ENCODE data around the gene FSIP1.

FSIP1 gene

DNA sequence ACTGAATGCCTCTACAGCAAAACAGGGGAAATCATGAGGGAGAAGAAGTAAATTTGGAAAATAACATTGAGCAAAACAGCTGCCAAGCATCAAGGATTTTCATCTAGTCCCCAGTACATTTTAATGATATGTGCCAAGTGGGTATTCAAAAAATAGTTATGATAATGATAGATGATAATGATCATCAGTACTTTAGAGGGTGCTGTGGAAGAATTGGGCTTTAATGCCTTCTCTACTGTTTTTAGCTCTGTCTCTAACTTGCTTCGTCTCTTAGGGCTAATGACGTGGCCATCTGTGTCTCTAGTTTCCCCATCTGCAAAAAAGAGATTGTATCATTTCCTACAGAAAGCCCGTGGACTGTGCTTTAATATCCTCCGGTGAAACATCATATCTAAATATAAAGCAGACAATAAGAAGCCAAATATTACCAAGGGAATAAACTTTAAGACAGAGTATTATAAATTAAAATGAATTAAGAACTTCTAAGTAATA is 10.2 kb upstream of the FSIP1 start:
- no peak for DNase-seq (ENCODE audit: low read depth in 3 of 3, low spot score in 1 of 3)

DNA sequence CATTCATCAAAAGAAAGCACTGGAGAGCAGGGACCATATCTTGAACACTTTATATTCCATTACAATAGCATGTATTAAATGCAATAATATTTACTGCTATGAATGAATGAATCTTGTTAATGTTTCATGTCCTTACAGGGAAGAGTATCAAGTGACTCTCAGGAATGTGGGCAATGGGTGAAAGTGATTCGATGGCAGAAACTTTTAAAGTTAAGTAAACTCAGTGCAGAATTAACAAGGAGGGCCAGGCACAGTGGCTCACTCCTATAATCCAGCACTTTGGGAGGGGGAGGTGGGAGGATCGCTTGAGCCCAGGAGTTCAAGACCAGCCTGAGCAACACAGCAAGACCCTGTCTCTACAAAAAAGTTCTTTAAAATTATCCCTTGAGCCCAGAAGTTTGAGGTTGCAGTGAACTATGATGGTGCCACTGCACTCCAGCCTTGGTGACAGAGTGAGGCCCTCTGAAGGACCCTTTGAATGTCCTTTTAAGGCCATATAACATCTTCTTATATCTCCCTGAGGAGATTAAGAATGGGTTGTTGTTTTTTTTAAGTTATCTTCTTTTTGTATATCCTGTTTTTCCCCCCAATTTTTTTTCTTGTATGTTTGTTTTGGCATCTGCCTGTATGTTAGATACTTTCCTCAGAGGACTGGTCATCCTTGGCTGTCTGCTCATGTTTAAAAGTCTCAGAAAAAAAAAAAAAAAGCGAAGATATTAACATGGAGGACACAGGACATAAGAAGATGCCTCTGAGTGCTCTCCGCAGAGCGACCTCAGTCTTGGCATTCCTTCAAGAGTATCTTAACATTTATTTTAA is 9.6 kb upstream of the FSIP1 start:
- DNase-seq (ENCODE audit: low read depth in 3 of 3, low spot score in 1 of 3) = no peak

DNA sequence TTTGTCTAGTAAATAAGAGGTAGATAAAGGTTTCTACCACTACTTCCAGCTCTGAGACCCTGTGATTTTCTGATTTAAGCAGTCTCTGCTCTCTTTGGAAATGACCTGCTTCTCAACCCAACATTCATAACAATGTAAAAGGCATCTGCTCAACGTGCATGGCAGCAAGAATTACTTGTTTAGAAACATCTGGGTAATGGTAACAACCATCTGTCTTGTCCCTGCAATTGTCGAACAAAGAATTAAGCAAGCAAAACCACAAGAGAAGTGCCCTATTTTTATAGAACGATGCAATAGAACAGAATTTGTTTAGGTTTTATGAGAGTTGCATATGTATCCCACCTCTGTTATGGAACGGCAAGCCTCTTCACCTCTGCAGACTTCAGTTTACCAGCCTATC is 7.1 kb upstream of the FSIP1 start:
- no peak for DNase-seq (ENCODE audit: low read depth in 3 of 3, low spot score in 1 of 3)

DNA sequence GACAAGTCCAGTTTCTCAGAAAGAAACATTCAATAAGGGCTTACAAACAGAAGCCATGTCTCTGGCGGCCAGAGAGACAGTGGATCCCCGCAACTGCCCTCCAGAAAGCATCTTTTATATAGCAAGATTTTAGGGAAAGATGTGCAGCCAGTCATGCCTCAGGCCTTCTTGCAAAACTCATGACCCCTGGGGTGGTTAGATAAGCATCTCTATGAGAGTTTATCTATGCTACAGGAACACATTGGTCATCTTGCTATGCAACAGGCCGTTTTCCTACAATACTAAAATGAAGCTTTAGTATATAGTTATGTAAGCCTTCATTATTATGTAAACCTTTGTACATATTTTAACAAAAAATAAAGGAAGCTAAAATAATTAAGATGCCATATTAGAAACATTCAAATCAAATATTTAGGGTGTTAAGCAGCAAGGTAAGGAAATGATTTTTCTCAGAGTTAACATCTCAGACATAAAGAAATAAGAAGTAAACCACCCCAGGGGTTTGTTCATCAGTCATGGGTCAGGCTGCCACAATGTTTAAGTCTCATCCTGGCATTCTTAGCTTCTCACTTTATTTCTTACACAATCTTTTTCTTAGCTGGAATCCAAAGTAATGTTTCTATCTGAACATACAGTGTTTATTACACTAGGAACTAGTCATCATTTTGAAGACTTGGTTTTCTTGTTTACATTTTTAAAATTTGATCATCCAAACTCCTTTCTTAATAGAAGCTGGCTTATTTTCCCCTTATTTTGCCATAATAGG is 6.3 kb upstream of the FSIP1 start:
- DNase-seq (ENCODE audit: low read depth in 3 of 3, low spot score in 1 of 3) = no peak

DNA sequence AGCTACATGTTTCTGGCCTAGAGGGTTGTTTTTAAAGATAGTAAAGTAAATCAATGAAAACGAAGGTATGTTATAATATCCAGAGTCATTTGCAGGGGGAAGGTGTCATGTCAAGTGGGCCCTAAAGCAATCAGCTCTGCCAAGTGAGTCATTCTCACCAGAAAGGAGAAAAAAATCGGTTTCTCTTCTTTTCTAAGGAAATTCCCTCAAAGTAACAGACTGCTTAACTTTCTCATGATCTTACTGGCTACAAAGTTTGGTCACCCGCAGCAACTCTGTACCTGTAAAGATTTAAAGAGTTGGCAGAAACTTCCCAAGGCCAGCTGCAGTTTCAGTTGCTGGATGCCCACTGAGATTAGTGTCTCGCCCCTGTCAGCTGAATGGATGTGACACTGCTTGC is 5.5 kb upstream of the FSIP1 start:
- DNase-seq (ENCODE audit: low read depth in 3 of 3, low spot score in 1 of 3) = no peak

DNA sequence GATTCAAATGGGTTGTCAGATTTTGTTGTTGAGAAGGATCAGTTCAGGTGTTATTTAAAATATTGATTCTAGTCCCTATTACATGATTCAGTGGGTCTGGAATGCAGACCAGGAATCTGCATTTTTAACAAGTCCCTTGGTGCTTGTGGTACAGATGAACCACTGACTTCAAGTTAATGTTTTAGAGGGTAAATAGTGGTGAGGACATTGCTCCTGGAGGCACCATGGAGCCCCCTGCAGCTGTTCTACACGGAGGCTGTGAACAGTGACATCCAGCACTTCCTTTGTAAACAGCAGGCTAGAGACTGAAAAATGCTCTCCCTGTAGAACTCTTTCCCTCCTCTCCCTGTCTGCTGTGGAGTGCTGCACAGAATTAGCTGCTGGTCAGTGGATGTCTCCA is 4.8 kb upstream of the FSIP1 start:
- DNase-seq (ENCODE audit: low read depth in 3 of 3, low spot score in 1 of 3) = no peak

DNA sequence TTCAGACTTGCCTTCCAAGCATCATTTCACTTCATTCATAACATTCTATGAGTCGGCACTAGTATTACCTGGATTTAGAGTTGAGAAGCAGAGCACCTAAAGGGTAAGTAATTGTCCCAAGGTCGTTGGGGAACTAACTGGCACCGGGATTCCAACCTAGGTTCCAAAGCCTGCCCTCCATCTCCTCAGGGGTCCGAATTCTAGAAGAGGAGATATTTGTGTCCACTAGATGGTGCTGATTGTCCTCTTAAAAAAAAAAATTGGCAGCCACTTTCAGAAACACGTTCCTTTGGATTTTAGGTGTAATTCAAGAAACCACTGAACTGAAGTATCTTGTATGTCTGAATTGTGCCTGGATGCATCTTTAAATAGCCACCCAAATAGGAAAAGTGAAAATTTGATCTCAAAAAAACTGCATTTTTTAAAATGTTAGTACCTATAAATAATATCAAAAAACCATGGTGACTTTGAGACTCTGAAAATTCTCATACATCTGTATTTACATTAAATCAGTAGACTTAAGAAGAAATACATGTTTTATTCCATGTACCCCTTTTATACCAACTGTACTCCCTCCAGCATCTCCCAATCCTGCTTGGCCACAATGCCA is 3.9 kb upstream of the FSIP1 start:
- no peak for DNase-seq (ENCODE audit: low read depth in 3 of 3, low spot score in 1 of 3)

DNA sequence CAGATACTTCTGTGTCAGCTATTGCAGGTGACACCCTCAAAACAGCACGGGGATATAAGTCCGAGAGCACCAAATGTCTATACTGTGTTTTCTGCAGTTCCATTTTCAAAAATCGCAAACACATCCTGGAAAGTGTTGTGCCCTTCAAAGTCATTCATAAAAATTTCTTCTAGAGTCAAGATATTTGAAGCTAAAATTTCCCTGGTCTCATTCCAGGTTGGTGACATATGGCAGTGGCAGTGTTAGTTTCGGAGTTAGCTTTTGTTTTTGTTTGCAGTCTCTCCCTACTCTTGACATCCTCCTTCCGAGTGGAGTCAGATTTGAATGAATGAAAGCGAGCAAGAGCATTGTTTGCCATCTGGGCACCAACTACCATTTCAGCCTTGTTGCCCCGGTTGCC is 3.2 kb upstream of the FSIP1 start:
- DNase-seq (ENCODE audit: low read depth in 3 of 3, low spot score in 1 of 3) = no peak

DNA sequence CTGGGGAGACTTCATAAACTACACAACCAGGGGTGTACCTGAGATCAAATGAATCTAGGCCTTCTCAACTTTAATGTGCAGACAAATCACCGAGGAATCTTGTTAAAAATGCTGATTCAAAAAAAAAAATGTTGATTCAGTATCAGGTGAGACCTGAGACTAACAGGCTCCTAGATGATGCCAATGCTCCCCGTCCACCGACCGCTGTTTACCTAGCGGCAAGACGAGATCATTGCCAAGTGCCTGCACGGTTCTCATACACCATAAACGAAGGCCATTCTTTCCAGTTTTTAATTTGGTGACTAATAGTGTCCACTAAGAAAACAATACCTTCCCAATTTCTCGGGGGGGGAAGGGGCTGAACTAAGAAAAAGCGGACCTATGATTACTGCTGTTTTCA is 2.5 kb upstream of the FSIP1 start:
- DNase-seq (ENCODE audit: low read depth in 3 of 3, low spot score in 1 of 3) = no peak

DNA sequence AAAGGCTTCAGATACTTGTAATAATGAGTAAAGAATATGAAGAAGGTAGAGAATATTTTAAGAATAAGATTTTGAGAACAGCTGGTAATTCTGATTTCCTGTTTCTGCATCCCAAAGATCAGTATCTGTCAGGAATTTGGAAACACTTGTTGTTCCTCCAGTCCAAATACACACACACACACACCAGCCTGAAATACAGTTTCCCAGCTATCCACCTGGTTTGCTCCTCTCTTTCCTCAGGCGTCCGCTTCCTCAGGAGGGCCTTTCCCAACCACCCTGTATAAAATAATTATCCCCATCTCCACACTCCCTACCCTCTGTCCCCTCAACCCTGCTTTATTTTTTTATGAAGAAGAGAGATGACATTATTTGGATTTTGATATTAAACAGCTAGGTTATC is 2.0 kb upstream of the FSIP1 start:
- DNase-seq (ENCODE audit: low read depth in 3 of 3, low spot score in 1 of 3) = no peak

DNA sequence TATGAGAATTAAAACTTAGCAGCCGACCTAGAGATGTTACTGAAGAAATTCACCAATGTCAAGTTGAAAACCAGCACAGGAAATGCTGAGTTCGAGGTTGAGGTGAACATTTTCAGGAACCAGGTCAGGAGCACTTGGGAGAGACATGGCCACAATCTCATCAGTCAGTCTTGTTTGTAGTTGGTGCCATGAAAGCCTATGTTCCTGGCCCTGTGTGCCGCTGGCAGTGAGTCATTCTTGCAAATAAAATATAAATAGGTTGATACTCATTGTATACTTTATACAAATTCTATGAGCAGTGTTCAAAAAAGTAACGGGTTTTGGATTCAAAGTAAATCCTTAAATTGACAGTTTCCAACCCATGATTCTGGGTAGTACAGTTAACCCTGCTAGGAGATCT is 1.5 kb upstream of the FSIP1 start:
- DNase-seq (ENCODE audit: low read depth in 3 of 3, low spot score in 1 of 3) = no peak

DNA sequence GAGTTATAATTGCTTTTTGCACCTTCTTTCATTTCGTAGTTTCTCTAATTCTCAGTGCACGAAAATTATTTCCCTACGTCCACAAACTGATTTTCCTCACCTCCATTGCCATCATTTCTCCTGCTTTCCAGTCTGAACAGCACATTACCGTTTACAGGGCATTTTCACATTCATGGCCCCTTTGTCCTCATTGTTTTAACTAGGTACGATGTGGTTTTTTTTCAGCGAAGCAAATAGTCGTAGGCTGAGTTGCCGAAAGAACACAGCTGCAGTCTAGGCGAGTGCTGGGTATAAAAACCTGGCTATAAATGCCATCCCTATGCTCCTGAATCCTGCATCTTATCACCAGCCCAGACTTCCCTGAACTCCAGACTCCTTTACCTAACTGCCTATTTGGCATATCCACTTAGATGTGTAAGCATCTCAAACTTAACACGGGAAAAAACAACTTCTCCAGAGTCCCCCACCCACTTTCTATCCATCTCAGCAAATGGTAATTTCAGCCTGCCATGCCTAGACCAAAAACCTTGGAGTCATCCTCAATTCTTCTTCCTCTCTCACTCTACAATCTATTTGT is 691 bp upstream of the FSIP1 start:
- no peak for DNase-seq (ENCODE audit: low read depth in 3 of 3, low spot score in 1 of 3)

DNA sequence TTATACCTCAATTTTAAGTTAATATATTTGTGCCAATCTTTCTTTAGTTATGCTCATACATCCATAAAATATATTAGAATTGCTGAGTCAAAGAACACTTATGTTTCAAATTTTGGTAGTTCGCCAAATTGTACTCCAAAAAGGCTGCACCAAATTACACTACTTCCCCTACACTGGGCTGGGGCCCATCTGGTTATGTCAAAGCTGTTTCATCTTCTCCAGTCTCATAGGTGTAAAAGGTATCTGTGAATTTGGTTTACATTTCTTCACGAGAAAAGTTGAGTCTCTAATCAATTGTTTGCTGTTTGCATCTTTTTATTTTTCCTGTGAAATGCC is 706 bp downstream of the FSIP1 start:
- no peak for DNase-seq (ENCODE audit: low read depth in 3 of 3, low spot score in 1 of 3)

DNA sequence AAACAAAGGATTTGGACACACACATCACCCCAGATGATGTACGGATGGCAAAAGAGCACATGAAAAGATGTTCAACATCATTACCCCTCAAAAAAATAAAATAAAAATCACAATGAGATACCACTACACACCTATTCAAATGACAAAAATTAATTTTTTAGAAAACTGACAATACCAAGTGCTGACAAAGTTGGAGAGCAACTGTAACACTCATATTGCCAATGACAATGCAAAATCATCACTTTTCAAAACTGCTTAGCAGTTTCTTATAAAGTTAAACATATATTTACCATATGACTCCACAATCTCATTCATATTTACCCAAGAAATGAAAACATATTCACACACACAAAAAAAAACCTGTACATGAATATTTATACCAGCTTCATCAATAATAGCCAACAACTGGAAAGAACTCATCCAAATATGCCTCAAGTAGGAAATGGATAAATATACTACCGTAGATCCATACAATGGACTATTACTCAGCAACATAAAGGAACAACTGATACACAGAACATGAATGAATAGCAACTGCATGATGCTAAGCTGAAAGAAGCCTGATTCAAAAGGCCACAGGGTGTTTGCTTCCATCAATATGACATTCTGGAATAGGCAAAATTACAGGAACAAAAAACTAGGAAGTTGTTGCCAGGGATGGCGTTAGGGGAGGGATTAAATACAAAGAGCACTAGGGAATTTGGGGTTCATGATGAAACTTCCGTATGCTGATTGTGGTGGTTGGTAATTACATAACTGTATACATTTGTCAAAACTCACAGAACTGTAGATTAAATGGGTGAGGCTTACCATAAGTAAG is 1.3 kb downstream of the FSIP1 start:
- no peak for DNase-seq (ENCODE audit: low read depth in 3 of 3, low spot score in 1 of 3)

DNA sequence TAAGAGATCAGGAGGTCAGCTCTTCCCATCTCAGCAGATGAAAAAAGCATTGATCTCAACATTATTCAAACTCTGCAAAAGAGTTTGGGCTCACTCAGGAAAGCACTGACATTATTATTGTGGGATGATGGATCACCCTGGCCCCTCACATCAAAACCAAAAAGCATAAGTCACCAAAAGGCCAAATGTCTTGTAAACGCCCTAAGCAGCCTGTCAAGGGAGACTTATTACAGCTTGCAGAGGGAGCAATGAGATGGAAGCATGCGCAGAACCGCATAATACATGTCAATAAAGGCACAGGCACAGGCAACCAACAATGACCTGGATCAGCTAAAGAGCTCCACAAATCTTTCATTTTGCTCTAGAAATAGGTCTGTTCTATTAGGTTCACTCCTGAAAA is 4.6 kb downstream of the FSIP1 start:
- no peak for DNase-seq (ENCODE audit: low read depth in 3 of 3, low spot score in 1 of 3)

DNA sequence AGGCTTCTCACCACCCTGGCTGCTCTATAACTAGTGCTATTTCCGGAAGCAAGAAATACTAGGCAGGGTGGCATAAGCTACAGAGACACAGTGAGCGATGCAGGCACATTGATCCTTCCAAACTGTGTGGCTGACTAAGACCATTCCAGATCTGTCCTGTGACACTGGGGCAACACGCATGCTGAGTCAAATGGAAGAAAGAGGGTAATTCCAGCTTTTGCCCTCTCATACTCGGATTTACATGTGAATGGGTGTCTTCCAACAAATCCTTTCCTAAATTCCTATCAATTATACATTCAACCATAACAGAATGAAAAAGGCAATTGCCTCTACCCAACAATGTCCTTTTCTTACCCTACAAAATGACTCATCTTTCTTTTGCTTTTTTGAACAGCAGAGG is 5.1 kb downstream of the FSIP1 start:
- no peak for DNase-seq (ENCODE audit: low read depth in 3 of 3, low spot score in 1 of 3)

DNA sequence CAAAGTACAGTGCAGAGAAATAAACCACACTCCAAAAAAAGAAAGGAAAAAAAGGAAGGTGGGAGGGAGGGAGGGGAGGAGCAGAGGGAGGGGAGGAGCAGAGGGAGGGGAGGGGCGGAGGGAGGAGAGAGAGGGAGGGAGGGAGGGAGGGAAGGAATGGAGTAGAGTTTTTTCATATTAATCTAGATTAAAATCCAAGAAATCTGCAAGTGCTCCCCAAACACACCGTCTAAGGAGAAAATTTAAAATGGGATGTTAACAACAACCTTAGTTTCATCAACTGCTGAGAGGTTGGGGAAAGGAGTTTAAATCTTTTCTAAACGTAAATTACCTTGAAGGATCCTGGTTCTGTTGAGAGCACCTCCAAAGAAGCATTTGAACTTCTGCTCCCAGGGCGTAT is 6.6 kb downstream of the FSIP1 start:
- DNase-seq (ENCODE audit: low read depth in 3 of 3, low spot score in 1 of 3) = no peak

DNA sequence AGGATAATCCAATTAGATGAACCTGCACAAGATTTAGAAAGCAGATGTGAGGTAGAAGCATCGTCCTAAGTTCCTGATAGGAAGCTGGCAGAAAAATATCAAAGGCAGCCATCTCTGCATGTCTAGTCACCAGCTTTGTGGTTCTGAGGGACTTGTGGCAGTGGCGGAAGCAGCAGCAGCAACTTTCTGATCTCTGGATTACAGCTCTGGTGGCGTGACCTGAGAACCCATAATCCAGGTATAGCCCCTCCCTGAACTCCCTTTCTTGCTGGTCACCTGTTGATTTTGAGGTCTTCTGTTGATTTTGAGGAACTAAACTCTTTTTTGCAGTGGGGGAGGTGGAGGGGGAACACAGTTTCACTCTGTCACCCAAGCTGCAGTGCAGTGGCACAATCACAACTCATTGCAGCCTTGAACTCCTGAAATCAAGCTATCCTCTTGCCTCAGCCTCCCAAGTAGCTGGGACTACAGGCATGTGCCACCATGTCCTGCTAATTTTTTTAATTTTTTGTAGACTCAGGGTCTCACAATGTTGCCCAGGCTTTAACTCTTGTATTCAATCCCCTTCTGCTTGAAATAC is 7.9 kb downstream of the FSIP1 start:
- DNase-seq (ENCODE audit: low read depth in 3 of 3, low spot score in 1 of 3) = peak in 1 of 3 donors; percentile 11

DNA sequence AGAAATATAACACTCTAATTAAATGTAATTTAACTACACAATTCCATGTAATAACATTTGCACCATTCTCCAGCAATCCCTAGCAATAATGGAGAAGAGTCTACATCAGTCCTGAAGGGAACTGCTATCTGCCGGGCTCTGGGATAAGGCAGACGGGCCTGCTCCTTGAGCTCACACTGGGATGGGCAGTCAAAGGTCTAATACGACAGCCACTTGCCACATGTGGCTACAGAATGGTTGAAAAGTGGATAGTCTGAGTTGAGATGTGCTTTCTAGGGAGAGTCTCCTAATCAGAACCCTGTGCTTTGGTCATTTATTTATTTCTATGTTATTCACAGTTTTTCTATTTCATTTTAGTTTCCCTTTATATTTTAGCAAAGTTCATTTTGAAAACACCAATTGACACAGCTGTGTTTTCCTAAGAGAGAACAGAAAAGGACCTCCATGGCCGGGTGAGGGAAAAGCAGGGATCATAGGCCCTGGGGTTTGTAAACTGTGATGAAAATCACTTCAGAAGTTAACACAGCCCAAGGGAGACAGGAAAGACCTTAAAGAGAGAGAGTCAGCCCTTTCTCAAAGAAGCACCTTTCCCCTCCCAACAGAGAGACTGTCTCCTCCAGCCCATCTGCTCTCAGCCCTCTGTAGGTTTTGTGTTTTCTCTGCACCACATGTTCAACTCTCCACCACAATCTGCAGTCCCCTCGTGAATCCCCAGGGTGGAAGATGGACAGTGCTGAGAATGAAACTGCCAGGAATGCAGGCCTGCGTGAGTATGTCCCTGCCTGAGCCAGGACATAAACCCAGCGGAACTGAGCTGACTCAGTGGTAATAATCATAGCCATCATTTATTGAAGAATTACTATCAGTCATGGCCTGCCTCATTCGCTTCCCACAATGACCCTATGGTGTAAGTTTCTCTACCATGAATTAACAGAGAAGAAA is 11.6 kb downstream of the FSIP1 start:
- no peak for DNase-seq (ENCODE audit: low read depth in 3 of 3, low spot score in 1 of 3)

DNA sequence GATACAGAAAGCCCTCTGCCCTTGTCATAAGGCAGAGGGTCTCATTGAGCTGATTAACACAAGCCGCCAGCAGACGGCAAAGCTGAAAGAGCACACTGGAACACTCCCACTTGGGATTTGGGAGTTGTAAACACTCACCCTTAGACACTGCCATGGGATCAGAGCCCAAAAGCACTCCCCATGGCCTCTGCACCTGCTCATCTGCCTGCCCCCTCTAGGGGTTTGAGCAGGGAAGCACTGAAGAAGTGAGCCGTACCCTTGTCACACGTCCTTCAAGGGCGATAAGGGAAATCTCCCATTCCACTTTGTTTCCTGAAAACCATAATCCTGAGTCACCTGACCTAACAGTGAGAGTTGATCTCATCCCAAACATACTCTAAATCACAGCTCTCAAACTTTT is 14.7 kb downstream of the FSIP1 start:
- no peak for DNase-seq (ENCODE audit: low read depth in 3 of 3, low spot score in 1 of 3)
